GM18868 (cell line): ENCODE measurements around the gene OR4K17.
"Not testable (repeated sequence)": the region's sequence is repeated elsewhere in the genome, so short reads cannot be mapped to it uniquely, and the experiment has no call there.

Source experiments
- ATAC-seq: cut with Tn5 transposase; IDR thresholded peaks from one replicate; pipeline ENCODE4 v1.9.1; 2021; ENCODE audit warnings: mild to moderate bottlenecking, moderate library complexity; ENCODE audit not compliant: unreplicated experiment

The OR4K17 gene, protein sequence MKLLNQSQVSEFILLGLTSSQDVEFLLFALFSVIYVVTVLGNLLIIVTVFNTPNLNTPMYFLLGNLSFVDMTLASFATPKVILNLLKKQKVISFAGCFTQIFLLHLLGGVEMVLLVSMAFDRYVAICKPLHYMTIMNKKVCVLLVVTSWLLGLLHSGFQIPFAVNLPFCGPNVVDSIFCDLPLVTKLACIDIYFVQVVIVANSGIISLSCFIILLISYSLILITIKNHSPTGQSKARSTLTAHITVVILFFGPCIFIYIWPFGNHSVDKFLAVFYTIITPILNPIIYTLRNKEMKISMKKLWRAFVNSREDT

GRCh38 chr14:20110438-20110837, at the start of gene OR4K17:
OR4K17 (plus strand) TSS chr14:20110739; CDS start chr14:20117500, 6,761 bp downstream.
- no peak for ATAC-seq

- ATAC-seq: no peak
These were observed 18.5 kb upstream of the OR4K17 start for GRCh38 chr14:20092050-20092449.

GRCh38 chr14:20093442-20093841, 17.1 kb upstream of the OR4K17 start:
- no peak for ATAC-seq

DNA sequence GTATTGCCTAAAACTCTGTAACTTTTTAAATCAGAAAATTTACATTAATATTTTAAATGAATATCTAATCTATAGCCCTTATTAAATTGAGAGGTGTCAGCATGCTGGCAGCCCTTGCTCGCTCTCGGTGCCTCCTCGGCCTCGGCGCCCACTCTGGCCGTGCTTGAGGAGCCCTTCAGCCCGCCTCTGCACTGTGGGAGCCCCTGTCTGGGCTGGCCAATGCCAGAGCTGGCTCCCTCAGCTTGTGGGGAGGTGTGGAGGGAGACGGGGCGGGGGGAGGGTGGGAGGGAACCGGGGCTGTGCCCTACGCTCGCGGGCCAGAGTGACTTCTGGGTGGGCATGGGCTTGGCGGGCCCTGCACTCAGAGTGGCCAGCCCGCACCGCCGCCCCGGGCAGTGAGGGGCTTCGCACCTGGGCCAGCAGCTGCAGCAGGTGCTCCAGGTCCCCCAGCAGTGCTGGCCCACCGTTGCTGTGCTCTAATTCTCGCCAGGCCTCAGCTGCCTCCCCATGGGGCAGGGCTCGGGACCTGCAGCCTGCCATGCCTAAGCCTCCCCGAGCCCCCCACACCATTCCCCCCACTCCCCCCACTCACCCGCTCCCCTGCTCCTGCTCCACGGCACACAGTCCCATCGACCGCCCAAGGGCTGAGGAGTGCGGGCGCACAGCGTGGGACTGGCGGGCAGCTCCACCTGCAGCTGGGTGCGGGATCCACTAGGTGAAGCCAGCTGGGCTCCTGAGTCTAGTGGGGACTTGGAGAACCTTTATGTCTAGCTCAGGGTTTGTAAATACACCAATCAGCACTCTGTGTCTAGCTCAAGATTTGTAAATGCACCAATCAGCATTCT, 11.4 kb upstream of the OR4K17 start:
- ATAC-seq: not testable (repeated sequence)

- peak; percentile 93 for ATAC-seq
These were observed 1.8 kb downstream of the OR4K17 start for GRCh38 chr14:20112321-20112720.

DNA sequence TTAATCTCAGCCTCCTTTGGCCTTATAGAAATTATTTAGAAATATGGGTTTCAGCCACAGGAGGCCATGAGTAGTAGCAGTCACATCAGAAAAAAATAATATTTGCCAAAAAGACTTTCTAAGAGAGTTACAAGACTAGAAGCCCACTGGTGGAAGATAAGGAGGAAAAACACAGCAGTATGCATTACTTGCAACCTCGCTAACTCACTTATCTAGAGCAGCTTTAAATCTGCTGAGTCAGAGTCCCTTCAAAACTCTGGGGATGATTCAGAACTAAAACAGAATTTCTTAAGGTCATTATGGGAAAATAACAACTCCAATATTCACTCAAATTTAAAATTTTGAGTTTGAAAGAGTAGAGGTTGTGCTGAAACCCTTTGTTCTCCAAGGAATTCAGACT, 6.2 kb downstream of the OR4K17 start:
- ATAC-seq: no peak

DNA sequence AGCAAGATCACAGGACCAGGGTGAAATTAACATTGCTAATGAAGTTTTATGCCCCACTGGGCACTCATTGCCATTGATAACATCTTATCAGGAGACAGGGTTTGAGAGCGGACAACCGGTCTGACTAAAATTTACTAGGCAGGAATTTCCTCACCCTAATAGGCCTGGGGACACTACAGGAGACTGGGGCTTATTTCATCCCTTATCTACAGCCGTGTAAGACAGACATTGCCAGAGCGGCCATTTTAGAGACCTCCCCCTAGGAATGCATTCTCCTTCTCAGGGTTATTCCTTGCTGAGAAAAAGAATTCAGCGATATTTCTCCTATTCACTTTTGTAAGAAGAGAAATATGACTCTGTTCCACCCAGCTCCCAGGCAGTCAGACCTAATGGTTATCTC, 8.3 kb downstream of the OR4K17 start:
- no peak for ATAC-seq

GRCh38 chr14:20138520-20138919, 28.0 kb downstream of the OR4K17 start, which contains the start of gene OR4N5:
OR4N5 (plus strand) TSS chr14:20138820; CDS start chr14:20143736, 4,916 bp downstream.
- ATAC-seq: no peak

DNA sequence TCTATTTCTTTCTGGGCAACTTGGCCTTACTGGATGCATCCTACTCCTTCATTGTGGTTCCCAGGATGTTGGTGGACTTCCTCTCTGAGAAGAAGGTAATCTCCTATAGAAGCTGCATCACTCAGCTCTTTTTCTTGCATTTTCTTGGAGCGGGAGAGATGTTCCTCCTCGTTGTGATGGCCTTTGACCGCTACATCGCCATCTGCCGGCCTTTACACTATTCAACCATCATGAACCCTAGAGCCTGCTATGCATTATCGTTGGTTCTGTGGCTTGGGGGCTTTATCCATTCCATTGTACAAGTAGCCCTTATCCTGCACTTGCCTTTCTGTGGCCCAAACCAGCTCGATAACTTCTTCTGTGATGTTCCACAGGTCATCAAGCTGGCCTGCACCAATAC, 33.4 kb downstream of the OR4K17 start:
- ATAC-seq: no peak

DNA sequence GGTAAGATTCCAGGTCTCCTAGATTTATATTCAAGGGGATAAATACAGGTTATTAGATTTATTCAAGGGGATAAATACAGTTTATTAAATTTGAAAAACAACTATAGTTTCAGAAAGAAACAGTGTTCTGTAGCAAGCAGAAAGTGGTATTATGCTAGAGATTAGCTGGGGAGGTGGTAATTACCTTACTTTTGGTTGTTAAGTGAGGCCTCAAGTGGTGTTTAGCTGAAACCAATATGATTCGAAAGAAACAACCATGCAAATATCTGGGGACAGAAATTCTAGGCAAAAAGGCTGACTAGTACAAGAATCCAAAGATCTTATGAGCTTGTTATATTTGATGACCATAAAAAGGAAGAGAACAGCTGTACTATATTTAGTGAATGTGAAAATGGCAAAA, 34.3 kb downstream of the OR4K17 start:
- ATAC-seq: peak; percentile 75

DNA sequence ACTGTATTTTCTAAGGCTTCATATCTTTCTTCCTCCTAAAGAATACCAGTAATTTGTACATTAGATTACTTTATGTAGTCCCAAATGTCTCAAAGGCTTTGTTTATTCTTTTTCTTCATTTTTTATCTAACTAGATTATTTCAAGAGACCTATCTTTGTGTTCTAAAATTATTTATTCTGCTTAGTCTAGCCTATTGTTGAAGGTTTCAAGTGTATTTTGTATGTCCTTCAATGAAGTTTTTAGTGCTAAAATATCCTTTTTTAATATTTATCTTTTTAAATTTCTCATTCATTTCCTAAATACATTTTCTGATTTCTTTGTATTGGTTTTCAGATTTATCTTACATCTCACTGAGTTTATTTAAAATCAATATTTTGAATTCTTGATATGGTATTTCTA, 53.9 kb downstream of the OR4K17 start:
- ATAC-seq: no peak

DNA sequence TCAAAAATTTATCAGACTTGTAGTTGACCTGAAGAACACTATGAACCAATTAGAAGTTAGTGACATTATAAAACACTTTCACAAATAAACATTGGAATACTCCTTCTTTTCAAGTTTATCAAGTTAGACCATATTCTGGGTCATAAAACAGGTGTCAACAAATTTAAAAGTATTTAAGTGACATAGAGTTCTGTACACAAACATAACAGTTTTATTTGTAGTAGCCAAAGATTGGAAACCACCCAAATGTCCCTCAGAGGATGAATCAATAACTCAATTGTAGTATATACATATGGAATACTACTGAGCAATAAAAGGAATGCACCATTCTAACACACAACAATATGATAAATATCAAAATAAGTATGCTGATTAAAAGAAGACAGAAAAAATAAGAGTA, 56.6 kb downstream of the OR4K17 start:
- ATAC-seq: no peak

GRCh38 chr14:20169852-20170251, 59.3 kb downstream of the OR4K17 start:
- ATAC-seq: not testable (repeated sequence)
